PC-3 (cell line): ENCODE data around the gene UPB1.

Experiments used
- CTCF ChIP-seq: fragments of 300-600 bp; sonication (generic); conservative IDR thresholded peaks from 2 replicates; pipeline ENCODE4 v1.5.1; 2017; ENCODE audit warnings: antibody characterized with exemption, low read depth, mild to moderate bottlenecking, low read length
- EZH2 ChIP-seq: fragments of 300-600 bp; sonication (generic); IDR thresholded peaks from one replicate; pipeline ENCODE4 v1.6.1; 2017; ENCODE audit warnings: antibody characterized with exemption, mild to moderate bottlenecking, low read length; ENCODE audit not compliant: unreplicated experiment

DNA sequence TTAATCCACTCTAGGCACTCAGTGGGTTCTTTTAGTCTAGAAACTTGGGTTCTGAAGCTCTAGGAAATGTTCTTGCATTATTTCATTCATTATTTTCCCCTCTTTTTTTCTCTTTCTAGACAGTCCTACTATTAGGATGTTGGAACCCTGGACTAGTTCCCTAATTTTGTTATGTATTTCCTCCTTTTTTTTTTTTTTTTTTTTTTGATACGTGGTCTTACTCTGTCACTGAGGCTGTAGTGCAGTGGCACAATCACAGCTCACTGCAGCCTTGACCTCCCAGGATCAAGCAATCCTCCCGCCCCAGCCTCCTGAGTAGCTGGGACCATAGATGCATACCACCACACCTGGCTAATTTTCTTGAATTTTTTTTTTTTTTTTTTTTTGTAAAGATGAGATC lies 9.4 kb downstream of the UPB1 start:
- TF ChIP-seq CTCF (no peak), EZH2 (no peak)
